Nephron progenitor cell (in vitro differentiated cells): ENCODE data around the gene STAT3.

Experiments
- DNase-seq: peaks from one replicate; pipeline ENCODE4 v3.0.0; 2021
- H3K27ac Mint-ChIP-seq: 2 replicates; pipeline ENCODE4 v1.8.0; 2021; ENCODE audit warnings: mild to moderate bottlenecking, moderate library complexity, mixed read lengths
- H3K27me3 Mint-ChIP-seq: 2 replicates; pipeline ENCODE4 v1.8.0; 2021; ENCODE audit warnings: mild to moderate bottlenecking, low read depth, mixed read lengths; ENCODE audit not compliant: poor library complexity
- H3K36me3 Mint-ChIP-seq: 2 replicates; pipeline ENCODE4 v1.8.0; 2021; ENCODE audit warnings: low read depth, mixed read lengths
- H3K4me1 Mint-ChIP-seq: 2 replicates; pipeline ENCODE4 v1.8.0; 2021; ENCODE audit warnings: mixed read lengths
- H3K4me3 Mint-ChIP-seq: 2 replicates; pipeline ENCODE4 v1.8.0; 2021; ENCODE audit warnings: mild to moderate bottlenecking, moderate library complexity, mixed read lengths
- H3K9me3 Mint-ChIP-seq: 2 replicates; pipeline ENCODE4 v1.8.0; 2021; ENCODE audit warnings: mild to moderate bottlenecking, moderate library complexity, mixed read lengths
- TF ChIP-seq, protein P1 (sequence below): fragments of 200-600 bp; sonication (generic); IDR thresholded peaks from 2 replicates; pipeline ENCODE4 v1.5.0; 2021; ENCODE audit warnings: antibody characterized with exemption

STAT3 gene

DNA sequence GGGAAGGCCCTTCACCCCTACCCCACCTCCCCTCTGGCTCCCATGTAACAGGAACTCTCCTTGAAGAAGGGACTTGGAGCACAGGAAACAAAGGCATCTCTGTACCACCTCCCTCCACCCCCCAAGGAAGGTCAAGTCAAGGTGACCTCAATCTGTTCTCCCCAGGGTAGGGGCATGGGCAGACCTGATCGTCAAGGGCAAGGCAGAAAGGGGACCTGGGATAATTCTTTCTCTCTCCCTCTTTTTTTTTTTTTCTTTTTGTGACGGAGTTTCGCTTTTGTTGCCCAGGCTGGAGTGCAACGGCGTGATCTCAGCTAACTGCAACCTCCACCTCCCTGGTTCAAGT lies 104.2 kb downstream of the STAT3 start:
- Mint-ChIP-seq H3K9me3 (no peaks in the 10 kb centered on the region), H3K36me3 (no peaks in the 10 kb centered on the region), H3K27me3 (peaks cover 34% of the 10 kb centered on the region), H3K4me3 (no peak overlapping the region), H3K27ac (no peak overlapping the region), H3K4me1 (peaks cover 18% of the 10 kb centered on the region)
- TF ChIP-seq, protein P1, sequence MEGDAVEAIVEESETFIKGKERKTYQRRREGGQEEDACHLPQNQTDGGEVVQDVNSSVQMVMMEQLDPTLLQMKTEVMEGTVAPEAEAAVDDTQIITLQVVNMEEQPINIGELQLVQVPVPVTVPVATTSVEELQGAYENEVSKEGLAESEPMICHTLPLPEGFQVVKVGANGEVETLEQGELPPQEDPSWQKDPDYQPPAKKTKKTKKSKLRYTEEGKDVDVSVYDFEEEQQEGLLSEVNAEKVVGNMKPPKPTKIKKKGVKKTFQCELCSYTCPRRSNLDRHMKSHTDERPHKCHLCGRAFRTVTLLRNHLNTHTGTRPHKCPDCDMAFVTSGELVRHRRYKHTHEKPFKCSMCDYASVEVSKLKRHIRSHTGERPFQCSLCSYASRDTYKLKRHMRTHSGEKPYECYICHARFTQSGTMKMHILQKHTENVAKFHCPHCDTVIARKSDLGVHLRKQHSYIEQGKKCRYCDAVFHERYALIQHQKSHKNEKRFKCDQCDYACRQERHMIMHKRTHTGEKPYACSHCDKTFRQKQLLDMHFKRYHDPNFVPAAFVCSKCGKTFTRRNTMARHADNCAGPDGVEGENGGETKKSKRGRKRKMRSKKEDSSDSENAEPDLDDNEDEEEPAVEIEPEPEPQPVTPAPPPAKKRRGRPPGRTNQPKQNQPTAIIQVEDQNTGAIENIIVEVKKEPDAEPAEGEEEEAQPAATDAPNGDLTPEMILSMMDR: no peak
- DNase-seq: no peak

GRCh38 chr17:42283241-42284023 lies 104.8 kb downstream of the STAT3 start:
- Mint-ChIP-seq H3K9me3 (no peaks in the 10 kb centered on the region), H3K36me3 (no peaks in the 10 kb centered on the region), H3K27ac (no peak overlapping the region), H3K4me1 (peaks cover 18% of the 10 kb centered on the region), H3K27me3 (peaks cover 29% of the 10 kb centered on the region), H3K4me3 (no peak overlapping the region)
- DNase-seq: no peak
- TF ChIP-seq, protein P1: no peak

DNA sequence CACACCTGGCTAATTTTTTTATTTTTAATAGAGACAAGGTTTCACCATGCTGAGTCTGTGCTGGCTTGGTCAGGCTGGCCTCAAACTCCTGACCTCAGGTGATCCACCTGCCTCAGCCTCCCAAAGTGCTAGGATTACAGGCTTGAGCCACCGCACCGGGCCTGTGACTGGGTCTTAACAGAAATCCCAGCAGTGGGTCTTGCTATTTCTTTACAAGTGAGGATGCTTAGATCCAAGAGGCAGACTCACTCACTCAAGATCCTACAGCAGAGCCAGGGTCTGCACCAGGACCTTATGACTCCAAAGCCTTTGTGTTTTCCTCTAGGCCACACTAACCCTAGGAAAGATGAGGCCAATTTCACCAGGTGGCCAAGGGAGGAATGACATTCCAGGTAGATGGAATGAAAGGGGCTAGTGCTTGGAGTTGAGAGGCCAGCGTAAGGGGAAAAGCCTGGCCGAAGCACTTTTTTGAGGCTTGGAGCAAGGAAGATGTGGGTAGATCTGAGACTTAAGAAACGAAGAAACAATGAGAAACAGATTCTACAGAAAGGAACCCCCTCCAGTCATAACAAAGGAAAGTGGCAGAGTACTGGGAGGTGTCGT lies 105.7 kb downstream of the STAT3 start:
- H3K4me1 Mint-ChIP-seq: peaks cover 20% of the 10 kb centered on the region
- peaks cover 25% of the 10 kb centered on the region for H3K27me3 Mint-ChIP-seq
- H3K9me3 Mint-ChIP-seq: no peaks in the 10 kb centered on the region
- no peak for DNase-seq
- TF ChIP-seq, protein P1: no peak
- H3K4me3 Mint-ChIP-seq: no peak overlapping the region
- H3K36me3 Mint-ChIP-seq: no peaks in the 10 kb centered on the region
- H3K27ac Mint-ChIP-seq: no peak overlapping the region

- H3K27ac Mint-ChIP-seq: no peak overlapping the region
- H3K4me3 Mint-ChIP-seq: no peak overlapping the region
- H3K27me3 Mint-ChIP-seq: peaks cover 20% of the 10 kb centered on the region
- TF ChIP-seq, protein P1: no peak
- H3K4me1 Mint-ChIP-seq: peaks cover 18% of the 10 kb centered on the region
- H3K9me3 Mint-ChIP-seq: no peaks in the 10 kb centered on the region
- DNase-seq: no peak
- H3K36me3 Mint-ChIP-seq: no peaks in the 10 kb centered on the region
Observed at GRCh38 chr17:42281571-42282096, 106.6 kb downstream of the STAT3 start.

GRCh38 chr17:42279776-42280630 lies 108.2 kb downstream of the STAT3 start:
- H3K4me3 Mint-ChIP-seq: no peak overlapping the region
- TF ChIP-seq, protein P1: no peak
- H3K36me3 Mint-ChIP-seq: no peaks in the 10 kb centered on the region
- peaks cover 17% of the 10 kb centered on the region for H3K27me3 Mint-ChIP-seq
- no peak for DNase-seq
- peaks cover 25% of the 10 kb centered on the region for H3K4me1 Mint-ChIP-seq
- no peaks in the 10 kb centered on the region for H3K9me3 Mint-ChIP-seq
- no peak overlapping the region for H3K27ac Mint-ChIP-seq
